Mesodermal cell (in vitro differentiated cells): ENCODE results near the gene PDGFRB.

Experiments used
- H3K27ac ChIP-seq: 2 replicates; pipeline ENCODE4 v1.7.0; 2013; ENCODE audit warnings: mild to moderate bottlenecking, low read depth, low read length, moderate library complexity; ENCODE audit not compliant: severe bottlenecking
- H3K36me3 ChIP-seq: 2 replicates; pipeline ENCODE4 v1.7.1; 2013; ENCODE audit warnings: mild to moderate bottlenecking, low read length, moderate library complexity; ENCODE audit not compliant: control insufficient read depth, insufficient read depth
- H3K4me1 ChIP-seq: one replicate; pipeline ENCODE4 v1.7.1; 2013; ENCODE audit warnings: mild to moderate bottlenecking, low read length; ENCODE audit not compliant: insufficient read depth, control insufficient read depth, poor library complexity, severe bottlenecking
- H3K4me3 ChIP-seq: 2 replicates; pipeline ENCODE4 v1.7.0; 2013; ENCODE audit warnings: low read length, control low read depth, mild to moderate bottlenecking; ENCODE audit not compliant: insufficient read depth, poor library complexity, severe bottlenecking; ENCODE audit errors: extremely low read depth
- H3K9me3 ChIP-seq: 2 replicates; pipeline ENCODE4 v1.7.1; 2013; ENCODE audit warnings: mild to moderate bottlenecking, low read length, moderate library complexity; ENCODE audit not compliant: control insufficient read depth
- WGBS, 2 experiments: methylation state at CpG; one replicate each; pipeline ENCODE4 v1.1.5; 2013; ENCODE audit warnings: missing lambda C conversion rate in 2 of 2; ENCODE audit not compliant: insufficient coverage in 2 of 2; 5-methylcytosine and 5-hydroxymethylcytosine counted together

PDGFRB gene

GRCh38 chr5:150190503-150190979, 34.9 kb upstream of the PDGFRB start:
- peak overlapping the region; percentile 11 for H3K4me3 ChIP-seq
- peaks cover 11% of the 10 kb centered on the region for H3K4me1 ChIP-seq
- no peaks in the 10 kb centered on the region for H3K36me3 ChIP-seq
- WGBS, 2 experiments, result 10 to 26% methylated on average over 4 to 8 of the region's 16 CpGs
- H3K27ac ChIP-seq, result no peak overlapping the region
- H3K9me3 ChIP-seq, result no peaks in the 10 kb centered on the region

- no peaks in the 10 kb centered on the region for H3K9me3 ChIP-seq
- WGBS, 2 experiments, result 2 to 3% methylated on average over 41 to 45 of the region's 58 CpGs
These were observed 34.3 kb upstream of the PDGFRB start, which contains the start of gene SLC6A7 for GRCh38 chr5:150189728-150190502. Gene SLC6A7 (plus strand): TSS chr5:150190062. CDS start chr5:150190328, 266 bp downstream.

GRCh38 chr5:150189326-150189725, 33.7 kb upstream of the PDGFRB start:
- no peak overlapping the region for H3K4me3 ChIP-seq
- peaks cover 11% of the 10 kb centered on the region for H3K4me1 ChIP-seq
- no peak overlapping the region for H3K27ac ChIP-seq
- H3K36me3 ChIP-seq, result no peaks in the 10 kb centered on the region
- WGBS, 2 experiments, result 75 to 81% methylated on average over 3 of the region's 3 CpGs
- H3K9me3 ChIP-seq, result no peaks in the 10 kb centered on the region

More at GRCh38 chr5:150189728-150190502, 34.3 kb upstream of the PDGFRB start, which contains the start of gene SLC6A7:
- Histone ChIP-seq H3K4me3 (peak within 1 kb of the TSS; percentile 11), H3K27ac (no peak within 1 kb of the TSS), H3K4me1 (peaks cover 11% of the 10 kb centered on the region), H3K36me3 (no peaks in the 10 kb centered on the region)

GRCh38 chr5:150188146-150188842, 32.6 kb upstream of the PDGFRB start:
- Histone ChIP-seq H3K4me1 (peaks cover 11% of the 10 kb centered on the region), H3K27ac (no peak overlapping the region), H3K4me3 (no peak overlapping the region), H3K9me3 (no peaks in the 10 kb centered on the region), H3K36me3 (no peaks in the 10 kb centered on the region)
- 60 to 86% methylated on average over 1 to 2 of the region's 3 CpGs for WGBS, 2 experiments

GRCh38 chr5:150186897-150187296, 31.3 kb upstream of the PDGFRB start:
- 66 to 90% methylated on average over 2 to 3 of the region's 4 CpGs for WGBS, 2 experiments
- H3K9me3 ChIP-seq, result no peaks in the 10 kb centered on the region
- H3K4me3 ChIP-seq, result no peak overlapping the region
- H3K36me3 ChIP-seq, result no peaks in the 10 kb centered on the region
- H3K4me1 ChIP-seq, result peaks cover 11% of the 10 kb centered on the region
- H3K27ac ChIP-seq, result no peak overlapping the region

- Histone ChIP-seq H3K9me3 (no peaks in the 10 kb centered on the region), H3K27ac (no peak overlapping the region), H3K4me1 (peaks cover 11% of the 10 kb centered on the region), H3K4me3 (no peak overlapping the region), H3K36me3 (no peaks in the 10 kb centered on the region)
- WGBS, 2 experiments, result 59 to 60% methylated on average over 8 of the region's 8 CpGs
These were observed 30.5 kb upstream of the PDGFRB start for GRCh38 chr5:150186137-150186536.

- Histone ChIP-seq H3K9me3 (no peaks in the 10 kb centered on the region), H3K4me3 (no peak overlapping the region), H3K4me1 (peaks cover 2% of the 10 kb centered on the region), H3K36me3 (no peaks in the 10 kb centered on the region), H3K27ac (no peak overlapping the region)
- WGBS, 2 experiments, result 71 to 73% methylated on average over 10 to 12 of the region's 12 CpGs
These were observed 29.6 kb upstream of the PDGFRB start for GRCh38 chr5:150184990-150185912.

- no peaks in the 10 kb centered on the region for H3K36me3 ChIP-seq
- no peaks in the 10 kb centered on the region for H3K4me1 ChIP-seq
- no peak overlapping the region for H3K27ac ChIP-seq
- no CpG with 5 or more reads among the region's 2 CpGs for WGBS, 2 experiments
- H3K4me3 ChIP-seq, result no peak overlapping the region
- H3K9me3 ChIP-seq, result no peaks in the 10 kb centered on the region
These were observed 28.4 kb upstream of the PDGFRB start for GRCh38 chr5:150184006-150184405.

GRCh38 chr5:150183436-150183835, 27.8 kb upstream of the PDGFRB start:
- 93 to 98% methylated on average over 11 of the region's 12 CpGs for WGBS, 2 experiments
- H3K4me3 ChIP-seq, result no peak overlapping the region
- H3K27ac ChIP-seq, result no peak overlapping the region
- H3K36me3 ChIP-seq, result no peaks in the 10 kb centered on the region
- H3K9me3 ChIP-seq, result no peaks in the 10 kb centered on the region
- H3K4me1 ChIP-seq, result no peaks in the 10 kb centered on the region

- Histone ChIP-seq H3K9me3 (no peaks in the 10 kb centered on the region), H3K36me3 (no peaks in the 10 kb centered on the region), H3K4me1 (no peaks in the 10 kb centered on the region), H3K4me3 (no peak overlapping the region), H3K27ac (no peak overlapping the region)
- WGBS, 2 experiments, result 93% methylated on average over 8 to 9 of the region's 10 CpGs
These were observed 27.1 kb upstream of the PDGFRB start for GRCh38 chr5:150182774-150183173.
